Thyroid gland (tissue), 4 donors: ENCODE data around the gene SCN5A.

Source experiments
- CTCF ChIP-seq, 6 experiments: fragments of 200-600 bp in 3 of 6; fragments of 450-650 bp in 3 of 6; sonication (generic) in 3 of 6; IDR thresholded peaks; one replicate each; pipeline ENCODE4 v1.5.1; 2016 to 2019; ENCODE audit warnings: antibody characterized with exemption in 6 of 6, mild to moderate bottlenecking in 2 of 6, inconsistent platforms in 1 of 6, moderate library complexity in 1 of 6
- POLR2A ChIP-seq, 2 donors: fragments of 450-650 bp; IDR thresholded peaks; one replicate each; pipeline ENCODE4 v1.6.1; 2017; ENCODE audit warnings: antibody characterized with exemption in 2 of 2, mild to moderate bottlenecking in 2 of 2, moderate library complexity in 1 of 2

DNA sequence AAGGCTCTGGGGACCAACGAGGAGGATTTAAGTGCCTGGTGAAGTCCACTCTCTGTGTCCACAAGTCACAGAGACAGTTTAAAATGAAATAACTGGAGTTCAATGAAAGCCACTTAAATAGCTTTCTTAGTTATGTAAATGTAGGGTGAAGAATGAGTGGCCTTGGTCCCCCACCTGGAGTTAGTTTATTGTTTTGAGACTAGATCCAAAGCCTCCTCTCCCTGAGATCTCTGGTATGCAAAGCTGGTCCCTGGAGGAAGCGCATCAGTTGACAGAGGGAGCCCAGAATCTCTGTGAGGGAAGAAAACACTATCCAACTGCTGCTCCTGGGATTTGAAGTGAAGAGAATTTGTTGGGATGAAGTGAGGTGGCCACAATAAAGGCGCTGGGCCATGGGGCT, 112.8 kb downstream of the SCN5A start:
- TF ChIP-seq CTCF (IDR thresholded peaks at IDR 0.05) (no peak), POLR2A (IDR thresholded peaks at IDR 0.05) (no peak)
